Heart left ventricle (tissue), 16 donors: ENCODE measurements around the gene CAND1. TPM values are rescaled to one million over a fixed set of nuclear protein-coding genes. Genes with fewer than 3 reads are reported as not detected.

ENCODE experiments used
- ATAC-seq, 4 donors: fragments of 200-7000 bp; cut with Tn5 transposase; one replicate each; pipeline ENCODE4 v1.9.1; 2020 to 2022; ENCODE audit warnings: moderate library complexity in 4 of 4, mild to moderate bottlenecking in 3 of 4, moderate number of reproducible peaks in 1 of 4
- DNase-seq, 5 donors: peaks; one replicate each; pipeline ENCODE4 v3.0.0-alpha.2; 2020
- H3K27ac ChIP-seq, 12 donors: fragments of 200-600 bp; sonication (generic) in 4 of 12; one replicate each; pipeline versions ENCODE4 v1.5.0 to v1.8.0; 2016 to 2022; ENCODE audit warnings: mild to moderate bottlenecking in 2 of 12
- H3K27me3 ChIP-seq, 9 donors: fragments of 200-600 bp; sonication (generic) in 2 of 9; one replicate each; pipeline versions ENCODE4 v1.5.1 to v1.8.0; 2016 to 2022; ENCODE audit warnings: mild to moderate bottlenecking in 3 of 9
- H3K36me3 ChIP-seq, 9 donors: fragments of 200-600 bp; sonication (generic) in 2 of 9; one replicate each; pipeline versions ENCODE4 v1.5.0 to v1.8.0; 2018 to 2022; ENCODE audit warnings: mild to moderate bottlenecking in 2 of 9
- H3K4me1 ChIP-seq, 12 donors: fragments of 200-600 bp; sonication (generic) in 4 of 12; one replicate each; pipeline versions ENCODE4 v1.5.0 to v1.8.0; 2016 to 2022; ENCODE audit warnings: mild to moderate bottlenecking in 3 of 12
- H3K4me3 ChIP-seq, 12 donors: fragments of 200-600 bp; sonication (generic) in 4 of 12; one replicate each; pipeline versions ENCODE4 v1.5.0 to v1.8.0; 2017 to 2022; ENCODE audit warnings: mild to moderate bottlenecking in 9 of 12, moderate library complexity in 4 of 12
- H3K9me3 ChIP-seq, 12 donors: fragments of 200-600 bp; sonication (generic) in 4 of 12; one replicate each; pipeline versions ENCODE4 v1.5.0 to v1.8.0; 2016 to 2022; ENCODE audit warnings: mild to moderate bottlenecking in 1 of 12
- CTCF ChIP-seq, 12 donors: fragments of 200-600 bp; sonication (generic) in 4 of 12; IDR thresholded peaks; one replicate each; pipeline versions ENCODE4 v1.5.0 to v1.8.0; 2018 to 2022; ENCODE audit warnings: antibody characterized with exemption in 12 of 12, mild to moderate bottlenecking in 5 of 12
- POLR2A ChIP-seq, 2 donors: fragments of 450-650 bp; IDR thresholded peaks; one replicate each; pipeline ENCODE4 v1.6.1; 2017; ENCODE audit warnings: antibody characterized with exemption in 2 of 2, mild to moderate bottlenecking in 2 of 2, moderate library complexity in 2 of 2
- WGBS, 4 donors: extraction: QIAGEN DNeasy Blood & Tissue Kit in 2 of 4; methylation state at CpG; one replicate each; pipeline versions ENCODE4 v1.1.5 to v1.1.7; 2013 to 2018; 5-methylcytosine and 5-hydroxymethylcytosine counted together
- intact Hi-C, 10 donors: fragments of 100-400 bp; cut with DNase I; formaldehyde crosslinking; loops; one replicate each; pipeline versions ENCODE4 v1.11.1 to v1.14.2; 2022
- polyA plus RNA-seq, 2 donors: library from polyadenylated mRNA; stranded (reverse); fragments of 200-250 nt; gene quantifications; one replicate each; pipeline ENCODE4 v1.2.3, GENCODE V29; 2013
- total RNA-seq, 9 donors: library from RNA; depleted of rRNA in 2 of 9; stranded (reverse); fragments of >200 nt in 2 of 9; fragmentation: NEBNext Ultra II Directional in 3 of 9; extraction: Animal tissue kit (Norgen Biotek cat#: 25700) in 3 of 9; gene quantifications; one replicate each; pipeline versions ENCODE4 v1.1.0 to v1.2.4, GENCODE V29; 2016 to 2023
- donor health status: ischemic (EF 13 %, LVEDD 7.1; RV severe dilation, severe dysfunction).
- donor health status: healthy with polysubstance abuse.
- donor health status: DM: no; HTN: yes; CAD: no.
- donor health status: DM: no; HTN: no; CAD: no.
- donor health status: ischemic (EF 25% LVEDD 6.9; RV normal size, moderate dysfunction).
- donor health status: ischemic (EF 25% LVEDD 5.7; RV mildly dilated, moderate dysfunction).
- donor health status: healthy.
- donor health status: DM: yes; HTN: yes; CAD: no.
- donor health status: ischemic (EF 35%, LVEDD 5.7; RV mildly dilated, moderate dysfunction).
- donor health status: nonischemic (EF 11% LVEDD 7.7; RV severe dilation, severe dysfunction).
- donor health status: DM: yes; HTN: yes; CAD: no.
- donor health status: PGD.
- donor health status: ischemic (EF 29% LVEDD 5.4; RV normal size, mild dysfunction).
- donor health status: nonischemic (EF 23%, LVEDD 6.1; RV moderate dilation, normal function).

The CAND1 gene
- total and polyA plus RNA-seq, 11 donors, result 5.8 to 69.0 (median 30.9) TPM

- peak in 1 of 5 donors; percentile 60 for DNase-seq
- no peaks in the 10 kb centered on the region for H3K36me3 ChIP-seq
- TF ChIP-seq POLR2A (IDR thresholded peaks at IDR 0.05) (no peak), CTCF (IDR thresholded peaks at IDR 0.05) (no peak)
- no peaks in the 10 kb centered on the region for H3K9me3 ChIP-seq
- no peak overlapping the region for H3K4me3 ChIP-seq
- WGBS, 4 donors, result 62 to 78% (median 71%) methylated on average over 5 of the region's 5 CpGs
- ATAC-seq, result no peak
- no peaks in the 10 kb centered on the region for H3K27me3 ChIP-seq
- no peaks in the 10 kb centered on the region for H3K4me1 ChIP-seq
- intact Hi-C loops, result no loop called here
- H3K27ac ChIP-seq, result no peak overlapping the region
These were observed 12.5 kb upstream of the CAND1 start for GRCh38 chr12:67256649-67257048.

GRCh38 chr12:67263471-67263870 is 5.7 kb upstream of the CAND1 start:
- Histone ChIP-seq H3K36me3 (no peaks in the 10 kb centered on the region), H3K4me3 (no peak overlapping the region), H3K27me3 (no peaks in the 10 kb centered on the region), H3K4me1 (peaks cover 0 to 9% (median 7%) of the 10 kb centered on the region in 12 donors), H3K9me3 (no peaks in the 10 kb centered on the region), H3K27ac (no peak overlapping the region)
- 65 to 73% (median 68%) methylated on average over 5 of the region's 5 CpGs for WGBS, 4 donors
- no peak for ATAC-seq
- intact Hi-C loops, result no loop called here
- TF ChIP-seq POLR2A (IDR thresholded peaks at IDR 0.05) (no peak), CTCF (IDR thresholded peaks at IDR 0.05) (no peak)
- no peak for DNase-seq

- ATAC-seq (peak; percentile 89 to 96 (median 93)), DNase-seq (peak; percentile 77 to 94 (median 92))
- H3K27ac ChIP-seq, result peak overlapping the region; percentile 92 to 99 (median 97)
- peak overlapping the region; percentile 15 to 90 (median 84) for H3K4me3 ChIP-seq
- H3K36me3 ChIP-seq, result peaks cover 0 to under 1% (median 0%) of the 10 kb centered on the region in 9 donors
- TF ChIP-seq CTCF (IDR thresholded peaks at IDR 0.05), result no peak
- H3K9me3 ChIP-seq, result no peaks in the 10 kb centered on the region
- intact Hi-C loops, result loop anchor here in 1 of 10 donors (2.0 kb wide), 1 partner anchor 380 kb away; the partner anchor contains the start of gene DYRK2
- no peaks in the 10 kb centered on the region for H3K27me3 ChIP-seq
- peaks cover 3 to 39% (median 30%) of the 10 kb centered on the region in 12 donors for H3K4me1 ChIP-seq
- WGBS, 4 donors, result 1 to 5% (median 3%) methylated on average over 16 to 19 of the region's 19 CpGs
These were observed 743 bp upstream of the CAND1 start for GRCh38 chr12:67268335-67268895.

GRCh38 chr12:67269633-67270573 is 745 bp downstream of the CAND1 start:
- WGBS, 4 donors, result 0 to 1% (median 1%) methylated on average over 44 to 61 of the region's 61 CpGs
- ATAC-seq (peak in 2 of 4 donors; percentile 25 to 26), DNase-seq (peak; percentile 39 to 72 (median 48))
- peak in 1 of 2 donors; percentile 19 for TF ChIP-seq POLR2A (IDR thresholded peaks at IDR 0.05)
- TF ChIP-seq CTCF (IDR thresholded peaks at IDR 0.05), result peak in 3 of 12 donors; percentile 1 to 18 (median 3)
- peak overlapping the region; percentile 92 to 99 (median 97) for H3K27ac ChIP-seq
- no peaks in the 10 kb centered on the region for H3K27me3 ChIP-seq
- H3K4me3 ChIP-seq, result peak overlapping the region; percentile 81 to 91 (median 85)
- H3K4me1 ChIP-seq, result peaks cover 3 to 54% (median 40%) of the 10 kb centered on the region in 12 donors
- H3K36me3 ChIP-seq, result peaks cover 0 to 11% (median 0%) of the 10 kb centered on the region in 9 donors
- no peaks in the 10 kb centered on the region for H3K9me3 ChIP-seq
- intact Hi-C loops, result loop anchor here in 2 of 10 donors (2.0 to 10.0 kb wide), 2 partner anchors 375 to 379 kb away; partner anchors contain the start of gene DYRK2 (in 2 of the 2)
